ENCODE data around the gene OR2C3.

GRCh38 chr1:247530785-247531184, 5.5 kb downstream of the OR2C3 start:
- TF ChIP-seq POLR2A (IDR thresholded peaks at IDR 0.05; ENCODE audit: low read depth, low read length), result no peak
- no peak for TF ChIP-seq POLR2AphosphoS5 (IDR thresholded peaks at IDR 0.05; ENCODE audit: low read depth, low read length)

Data from GM12891 (cell line).